ENCODE measurements around the gene PRIMA1. TPM values are rescaled to one million over a fixed set of nuclear protein-coding genes. Genes with fewer than 3 reads are reported as not detected.

The PRIMA1 gene
- total and polyA plus RNA-seq, 10 of the 15 experiments (the other 5 are each of a cell fraction or from before 2014, with no cell fraction given): not detected

DNA sequence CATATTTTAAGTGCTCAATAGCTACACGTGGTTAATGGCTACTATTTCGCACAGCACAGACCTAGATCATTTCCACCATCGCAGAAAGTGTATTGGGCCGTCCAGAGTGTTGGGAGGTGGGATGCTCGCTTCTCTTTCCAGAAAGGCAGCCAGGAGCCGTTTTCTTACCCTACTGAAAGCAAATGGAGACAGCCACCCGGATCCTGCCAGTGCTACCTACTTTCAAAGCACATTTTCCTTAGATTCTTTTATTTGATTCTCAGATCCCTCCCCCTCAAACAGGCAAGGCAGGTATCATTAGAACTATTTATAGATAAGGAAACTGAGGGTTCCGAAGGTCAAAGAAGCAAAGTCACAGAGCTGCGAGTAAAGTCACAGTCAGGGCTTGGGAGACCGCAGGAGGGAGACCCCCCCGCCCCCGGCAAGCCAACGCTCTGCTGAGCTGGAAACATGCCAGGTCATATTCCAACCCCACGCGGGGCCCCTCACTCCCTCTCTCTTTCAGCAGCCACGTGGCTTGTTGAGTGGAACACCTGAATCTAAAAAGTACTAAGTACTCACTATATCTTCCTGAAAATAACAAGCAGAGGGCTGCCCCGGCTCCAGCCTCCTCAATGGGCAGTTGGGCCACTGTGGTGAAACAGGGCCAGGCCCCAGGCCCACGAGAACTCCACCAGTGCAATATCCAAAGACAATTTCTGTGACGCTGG lies 36.2 kb downstream of the PRIMA1 start (continued):
- TF ChIP-seq TAF1 (IDR thresholded peaks at IDR 0.05; ENCODE audit: borderline replicate concordance, low read depth, low read length) (no peak), MTA2 (IDR thresholded peaks at IDR 0.05; ENCODE audit: low read depth) (no peak), ZNF207 (IDR thresholded peaks at IDR 0.05; ENCODE audit: borderline replicate concordance) (no peak), GATAD2B (conservative IDR thresholded peaks at IDR 0.05; ENCODE audit: low read depth) (no peak), KDM1A (IDR thresholded peaks at IDR 0.05; ENCODE audit: borderline replicate concordance) (no peak), SUZ12 (IDR thresholded peaks at IDR 0.05; ENCODE audit: unreplicated experiment) (no peak), ZNF217 (IDR thresholded peaks at IDR 0.05) (no peak), ATF7 (IDR thresholded peaks at IDR 0.05; ENCODE audit: low read depth) (no peak), POLR2AphosphoS5 (IDR thresholded peaks at IDR 0.05; ENCODE audit: low read length) (no peak), TCF12 (IDR thresholded peaks at IDR 0.05; ENCODE audit: low read depth, low read length) (no peak), POU2F2 (IDR thresholded peaks at IDR 0.05; ENCODE audit: borderline replicate concordance, low read depth, low read length) (no peak)
- TF ChIP-seq, protein P1, sequence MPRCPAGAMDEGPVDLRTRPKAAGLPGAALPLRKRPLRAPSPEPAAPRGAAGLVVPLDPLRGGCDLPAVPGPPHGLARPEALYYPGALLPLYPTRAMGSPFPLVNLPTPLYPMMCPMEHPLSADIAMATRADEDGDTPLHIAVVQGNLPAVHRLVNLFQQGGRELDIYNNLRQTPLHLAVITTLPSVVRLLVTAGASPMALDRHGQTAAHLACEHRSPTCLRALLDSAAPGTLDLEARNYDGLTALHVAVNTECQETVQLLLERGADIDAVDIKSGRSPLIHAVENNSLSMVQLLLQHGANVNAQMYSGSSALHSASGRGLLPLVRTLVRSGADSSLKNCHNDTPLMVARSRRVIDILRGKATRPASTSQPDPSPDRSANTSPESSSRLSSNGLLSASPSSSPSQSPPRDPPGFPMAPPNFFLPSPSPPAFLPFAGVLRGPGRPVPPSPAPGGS (IDR thresholded peaks at IDR 0.05; ENCODE audit: borderline replicate concordance, insufficient read depth, low read depth, low read length, poor library complexity, severe bottlenecking): no peak

DNA sequence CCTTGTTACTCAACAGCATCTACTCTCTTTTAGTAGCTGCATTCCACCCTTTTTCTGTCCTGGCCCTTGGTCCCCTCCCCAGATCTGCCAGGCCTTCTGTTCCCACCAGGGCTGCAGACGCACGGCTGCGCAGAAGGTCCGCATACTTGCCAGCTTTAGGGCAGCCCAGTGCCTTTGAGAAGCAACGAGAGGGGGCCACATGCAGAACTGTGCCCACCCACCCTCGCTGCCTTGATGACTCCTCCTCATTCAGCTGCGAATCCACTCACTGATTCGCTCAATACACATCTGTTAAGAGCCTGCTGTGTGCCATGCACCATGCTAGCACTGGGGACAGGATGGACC lies 39.2 kb downstream of the PRIMA1 start:
- no peak for DNase-seq (ENCODE audit: low read depth, low spot score)
- 59% methylated on average over 8 of the region's 8 CpGs for WGBS (ENCODE audit: insufficient coverage, insufficient replicate concordance, low lambda C conversion rate, missing lambda C conversion rate)
- Histone ChIP-seq H3K9ac (ENCODE audit: control insufficient read depth, insufficient read depth, low read length) (no peak overlapping the region), H3K4me3 (no peak overlapping the region), H3K36me3 (ENCODE audit: control insufficient read depth in 2 of 2, insufficient read depth in 2 of 2, low read length in 1 of 2) (no peaks in the 10 kb centered on the region), H2AFZ (ENCODE audit: control insufficient read depth, low read depth, low read length) (no peak overlapping the region), H3K27me3 (replicated peaks in 1 of 2; ENCODE audit: control insufficient read depth in 2 of 2, insufficient read depth in 2 of 2, low read length in 1 of 2) (no peaks in the 10 kb centered on the region; a peak in 1 of 4 replicates), H3K79me2 (ENCODE audit: control insufficient read depth, insufficient read depth, low read length) (no peaks in the 10 kb centered on the region), H3K27ac (ENCODE audit: control insufficient read depth, insufficient read depth) (no peak overlapping the region), H3K9me3 (replicated peaks; ENCODE audit: control insufficient read depth, insufficient read depth, low read length) (no peaks in the 10 kb centered on the region), H3K4me1 (ENCODE audit: control insufficient read depth, insufficient read depth, low read length) (no peaks in the 10 kb centered on the region), H3K4me2 (ENCODE audit: control insufficient read depth, insufficient read depth) (no peak overlapping the region), H4K20me1 (ENCODE audit: control insufficient read depth, insufficient read depth) (no peaks in the 10 kb centered on the region)
- BruUV-seq (replicated peaks): no TSS peak
- POLR2A ChIA-PET: no interaction called here
- RAD21 ChIA-PET (ENCODE audit: unreplicated experiment): no interaction called here
- no peak for ATAC-seq
- no peak for FAIRE-seq
- SMC1A ChIA-PET (ENCODE audit: uncharacterized antibody, unreplicated experiment): no interaction called here
- intact Hi-C loops (cut with micrococcal nuclease; ENCODE audit: unreplicated experiment): no loop called here
- TF ChIP-seq USF1 (IDR thresholded peaks at IDR 0.05; ENCODE audit: borderline replicate concordance, extremely low read length, insufficient read depth, low read depth, low read length) (no peak), NFYB (IDR thresholded peaks at IDR 0.05; ENCODE audit: insufficient read depth, low read depth, low read length) (no peak)
- in situ Hi-C loops (cut with MboI): no loop called here
- CTCF ChIA-PET: no interaction called here

All from GM12878 (cell line).